Endothelial cell (in vitro differentiated cells): Measurements from ENCODE around the gene PLPPR3. TPM values are rescaled to one million over a fixed set of nuclear protein-coding genes. Genes with fewer than 3 reads are reported as not detected.
A peak's percentile ranks its signal among the peaks of the same experiment; 100 is the strongest.

Experiments used
- DNase-seq: peaks from one replicate; pipeline ENCODE4 v3.0.0; 2021; ENCODE audit warnings: low spot score
- H3K27ac Mint-ChIP-seq: one replicate; pipeline ENCODE4 v1.8.0; 2021; ENCODE audit warnings: mixed read lengths, inconsistent platforms; ENCODE audit not compliant: unreplicated experiment
- H3K27me3 Mint-ChIP-seq: one replicate; pipeline ENCODE4 v1.8.0; 2021; ENCODE audit warnings: mild to moderate bottlenecking, moderate library complexity, mixed read lengths, inconsistent platforms; ENCODE audit not compliant: unreplicated experiment
- H3K36me3 Mint-ChIP-seq: one replicate; pipeline ENCODE4 v1.8.0; 2021; ENCODE audit warnings: mild to moderate bottlenecking, low read depth, mixed read lengths, inconsistent platforms; ENCODE audit not compliant: unreplicated experiment
- H3K4me1 Mint-ChIP-seq: one replicate; pipeline ENCODE4 v1.8.0; 2021; ENCODE audit warnings: mild to moderate bottlenecking, mixed read lengths, inconsistent platforms; ENCODE audit not compliant: unreplicated experiment
- H3K4me3 Mint-ChIP-seq: one replicate; pipeline ENCODE4 v1.8.0; 2021; ENCODE audit warnings: mild to moderate bottlenecking, mixed read lengths, inconsistent platforms; ENCODE audit not compliant: unreplicated experiment
- H3K9me3 Mint-ChIP-seq: one replicate; pipeline ENCODE4 v1.8.0; 2021; ENCODE audit warnings: mixed read lengths, inconsistent platforms; ENCODE audit not compliant: unreplicated experiment
- total RNA-seq: library from RNA; stranded (reverse); fragmentation: NEBNext Ultra II Directional; extraction: Animal tissue kit (Norgen Biotek cat#: 25700); gene quantifications from one replicate; pipeline ENCODE4 v1.2.1, GENCODE V29; 2021; ENCODE audit not compliant: unreplicated experiment
- TF ChIP-seq, protein P1 (sequence below): fragments of 200-600 bp; sonication (generic); IDR thresholded peaks from one replicate; pipeline ENCODE4 v1.5.0; 2021; ENCODE audit warnings: antibody characterized with exemption; ENCODE audit not compliant: unreplicated experiment

The PLPPR3 gene
- total RNA-seq, 1 donor from 2014 or later: 17.6 TPM

DNA sequence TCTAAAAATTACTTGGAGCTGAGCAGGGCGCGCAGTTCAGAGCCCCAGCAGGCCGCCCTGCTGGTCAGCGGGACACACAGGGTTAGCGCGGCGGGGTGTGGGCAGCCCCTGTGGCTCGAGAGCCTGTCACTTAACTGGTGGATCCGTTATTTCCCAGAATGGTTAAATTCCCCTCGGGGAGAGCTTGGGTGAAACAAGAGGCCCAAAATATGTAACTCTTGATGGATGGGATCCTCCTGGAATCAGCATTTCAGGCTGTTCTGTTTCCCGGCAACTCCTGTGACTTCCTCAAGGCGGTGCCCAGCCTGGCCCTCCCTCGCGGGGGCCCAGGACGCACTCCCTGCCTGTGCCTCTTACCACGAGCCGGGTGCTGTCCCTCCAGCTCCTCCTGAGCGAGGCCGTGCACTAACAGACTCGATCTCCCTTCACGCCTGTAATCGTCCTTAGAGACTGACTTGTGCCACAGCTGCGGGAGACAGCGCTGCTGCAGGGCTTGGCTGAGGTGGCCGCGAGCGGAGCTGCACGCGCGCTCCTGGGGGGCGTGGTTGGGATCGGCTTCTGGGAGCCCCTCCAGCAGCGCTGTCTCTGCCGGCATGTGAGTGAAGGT is 14.8 kb downstream of the PLPPR3 start:
- H3K4me1 Mint-ChIP-seq: peaks cover 17% of the 10 kb centered on the region
- no peak for DNase-seq
- peaks cover 38% of the 10 kb centered on the region for H3K27me3 Mint-ChIP-seq

DNA sequence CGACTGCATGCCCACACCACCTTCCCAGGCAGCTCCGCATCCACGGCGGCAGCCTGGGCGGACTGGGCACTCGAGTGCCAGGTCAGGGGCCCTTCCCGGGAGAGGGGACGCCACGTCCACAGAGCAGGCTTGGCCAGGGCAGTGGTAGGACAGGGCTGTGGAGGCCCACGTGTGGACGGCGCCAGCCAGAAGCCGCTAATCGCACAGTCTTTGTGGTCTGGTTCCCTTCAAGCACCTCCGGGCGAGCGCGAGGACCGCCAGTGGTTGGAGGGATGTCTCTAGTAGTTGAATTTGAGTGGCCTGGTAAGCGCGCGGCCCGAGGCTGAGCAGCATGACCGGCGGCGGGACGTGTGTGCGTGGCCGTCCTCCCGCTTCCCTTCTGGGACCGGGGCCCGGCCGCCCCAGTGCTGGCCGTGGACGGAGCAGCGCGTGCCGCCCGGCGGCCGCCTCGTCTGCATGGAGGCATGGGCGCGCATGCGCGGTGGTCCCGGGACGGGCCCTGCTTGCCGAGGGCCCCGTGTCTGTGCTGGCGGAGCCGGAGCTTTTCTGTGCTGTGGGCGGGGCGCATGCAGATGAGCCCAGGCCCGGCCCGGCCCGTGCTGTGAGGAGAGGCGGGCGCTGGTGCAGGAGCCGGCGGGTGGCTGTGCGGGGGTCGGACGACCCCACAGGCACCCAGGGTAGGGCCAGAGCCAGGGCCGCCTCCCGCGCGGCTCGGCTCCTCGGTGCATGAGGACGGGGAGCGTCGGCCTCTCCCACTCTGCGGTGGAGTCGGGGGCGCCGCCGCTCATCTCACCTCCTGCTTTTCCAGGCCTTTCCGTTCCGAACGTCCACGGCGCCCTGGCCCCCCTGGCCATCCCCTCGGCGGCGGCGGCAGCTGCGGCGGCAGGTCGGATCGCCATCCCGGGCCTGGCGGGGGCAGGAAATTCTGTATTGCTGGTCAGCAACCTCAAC is 15.9 kb downstream of the PLPPR3 start:
- Mint-ChIP-seq H3K4me1 (peaks cover 23% of the 10 kb centered on the region), H3K27me3 (peaks cover 39% of the 10 kb centered on the region), H3K27ac (no peak overlapping the region), H3K36me3 (peaks cover 33% of the 10 kb centered on the region), H3K9me3 (no peaks in the 10 kb centered on the region), H3K4me3 (no peak overlapping the region)
- TF ChIP-seq, protein P1, sequence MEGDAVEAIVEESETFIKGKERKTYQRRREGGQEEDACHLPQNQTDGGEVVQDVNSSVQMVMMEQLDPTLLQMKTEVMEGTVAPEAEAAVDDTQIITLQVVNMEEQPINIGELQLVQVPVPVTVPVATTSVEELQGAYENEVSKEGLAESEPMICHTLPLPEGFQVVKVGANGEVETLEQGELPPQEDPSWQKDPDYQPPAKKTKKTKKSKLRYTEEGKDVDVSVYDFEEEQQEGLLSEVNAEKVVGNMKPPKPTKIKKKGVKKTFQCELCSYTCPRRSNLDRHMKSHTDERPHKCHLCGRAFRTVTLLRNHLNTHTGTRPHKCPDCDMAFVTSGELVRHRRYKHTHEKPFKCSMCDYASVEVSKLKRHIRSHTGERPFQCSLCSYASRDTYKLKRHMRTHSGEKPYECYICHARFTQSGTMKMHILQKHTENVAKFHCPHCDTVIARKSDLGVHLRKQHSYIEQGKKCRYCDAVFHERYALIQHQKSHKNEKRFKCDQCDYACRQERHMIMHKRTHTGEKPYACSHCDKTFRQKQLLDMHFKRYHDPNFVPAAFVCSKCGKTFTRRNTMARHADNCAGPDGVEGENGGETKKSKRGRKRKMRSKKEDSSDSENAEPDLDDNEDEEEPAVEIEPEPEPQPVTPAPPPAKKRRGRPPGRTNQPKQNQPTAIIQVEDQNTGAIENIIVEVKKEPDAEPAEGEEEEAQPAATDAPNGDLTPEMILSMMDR: no peak
- DNase-seq: no peak

More for the DNA sequence above, 14.8 kb downstream of the PLPPR3 start:
- H3K36me3 Mint-ChIP-seq: peaks cover 33% of the 10 kb centered on the region
- TF ChIP-seq, protein P1: no peak
- H3K27ac Mint-ChIP-seq: peak overlapping the region; percentile 68
- H3K9me3 Mint-ChIP-seq: no peaks in the 10 kb centered on the region
- peak overlapping the region; percentile 82 for H3K4me3 Mint-ChIP-seq

- no peak overlapping the region for H3K27ac Mint-ChIP-seq
These were observed 16.6 kb downstream of the PLPPR3 start for GRCh38 chr19:805166-805551.

GRCh38 chr19:804419-805165 is 17.2 kb downstream of the PLPPR3 start:
- Mint-ChIP-seq H3K4me3 (no peak overlapping the region), H3K9me3 (no peaks in the 10 kb centered on the region), H3K27me3 (peaks cover 41% of the 10 kb centered on the region), H3K27ac (no peak overlapping the region), H3K36me3 (peaks cover 34% of the 10 kb centered on the region), H3K4me1 (peaks cover 33% of the 10 kb centered on the region)
- TF ChIP-seq, protein P1: no peak
- DNase-seq: no peak

More at GRCh38 chr19:805166-805551, 16.6 kb downstream of the PLPPR3 start:
- H3K4me3 Mint-ChIP-seq: no peak overlapping the region
- H3K9me3 Mint-ChIP-seq: no peaks in the 10 kb centered on the region
- H3K27me3 Mint-ChIP-seq: peaks cover 41% of the 10 kb centered on the region
- TF ChIP-seq, protein P1: no peak
- H3K36me3 Mint-ChIP-seq: peaks cover 36% of the 10 kb centered on the region
- H3K4me1 Mint-ChIP-seq: peaks cover 28% of the 10 kb centered on the region
- DNase-seq: no peak
